ENCODE results near the gene MFSD6L.
"Not testable (repeated sequence)": the region's sequence is repeated elsewhere in the genome, so short reads cannot be mapped to it uniquely, and the experiment has no call there.

Gene MFSD6L

GRCh38 chr17:8818047-8818446 lies 18.9 kb upstream of the MFSD6L start:
- Histone ChIP-seq H3K9me3 (ENCODE audit: insufficient read depth, low read depth, low read length) (peaks cover 6% of the 10 kb centered on the region), H3K79me2 (ENCODE audit: control insufficient read depth, insufficient read depth, low read length, poor library complexity) (no peaks in the 10 kb centered on the region), H3K9ac (ENCODE audit: low read length) (no peak overlapping the region), H2BK5ac (ENCODE audit: low read depth, low read length, poor library complexity) (no peak overlapping the region), H3K4me1 (ENCODE audit: control insufficient read depth in 1 of 2, insufficient read depth in 2 of 2, low read length in 2 of 2) (no peaks in the 10 kb centered on the region), H4K8ac (ENCODE audit: low read depth, low read length) (no peak overlapping the region), H3K4me2 (ENCODE audit: low read length) (no peak overlapping the region), H3K18ac (ENCODE audit: low read length) (no peak overlapping the region), H3K27me3 (ENCODE audit: insufficient read depth, low read length) (no peaks in the 10 kb centered on the region), H4K12ac (ENCODE audit: low read depth, low read length) (no peak overlapping the region), H2BK120ac (ENCODE audit: insufficient read depth, low read length, poor library complexity) (no peak overlapping the region), H3K14ac (ENCODE audit: low read length) (no peak overlapping the region), H3K4me3 (ENCODE audit: low read depth, low read length) (no peak overlapping the region), H3K36me3 (ENCODE audit: control insufficient read depth in 1 of 2, insufficient read depth in 2 of 2, low read length in 2 of 2) (no peaks in the 10 kb centered on the region), H4K91ac (ENCODE audit: low read depth, low read length) (no peak overlapping the region), H3K79me1 (ENCODE audit: low read length) (no peaks in the 10 kb centered on the region), H3K27ac (ENCODE audit: low read depth, low read length) (no peak overlapping the region), H2AK5ac (ENCODE audit: low read length) (no peak overlapping the region), H2AFZ (ENCODE audit: insufficient read depth, low read length, poor library complexity) (no peak overlapping the region), H3K4ac (ENCODE audit: low read depth, low read length) (no peak overlapping the region), H2BK12ac (ENCODE audit: low read length) (no peak overlapping the region), H3K23ac (ENCODE audit: low read length) (no peak overlapping the region)
- no CpG with 5 or more reads among the region's 8 CpGs for WGBS (ENCODE audit: extremely low coverage, insufficient coverage, insufficient read length)
- no peak for DNase-seq

- Histone ChIP-seq H3K9ac (ENCODE audit: low read length) (no peak overlapping the region), H3K27ac (ENCODE audit: low read depth, low read length) (no peak overlapping the region), H3K4ac (ENCODE audit: low read depth, low read length) (no peak overlapping the region), H2AFZ (ENCODE audit: insufficient read depth, low read length, poor library complexity) (no peak overlapping the region), H3K36me3 (ENCODE audit: control insufficient read depth in 1 of 2, insufficient read depth in 2 of 2, low read length in 2 of 2) (no peaks in the 10 kb centered on the region), H3K4me1 (ENCODE audit: control insufficient read depth in 1 of 2, insufficient read depth in 2 of 2, low read length in 2 of 2) (no peaks in the 10 kb centered on the region), H2AK5ac (ENCODE audit: low read length) (no peak overlapping the region), H2BK5ac (ENCODE audit: low read depth, low read length, poor library complexity) (no peak overlapping the region), H3K4me2 (ENCODE audit: low read length) (no peak overlapping the region), H4K12ac (ENCODE audit: low read depth, low read length) (no peak overlapping the region), H3K9me3 (ENCODE audit: insufficient read depth, low read depth, low read length) (peaks cover 2% of the 10 kb centered on the region), H3K79me2 (ENCODE audit: control insufficient read depth, insufficient read depth, low read length, poor library complexity) (no peaks in the 10 kb centered on the region), H4K91ac (ENCODE audit: low read depth, low read length) (no peak overlapping the region), H2BK12ac (ENCODE audit: low read length) (no peak overlapping the region), H3K18ac (ENCODE audit: low read length) (no peak overlapping the region), H3K4me3 (ENCODE audit: low read depth, low read length) (no peak overlapping the region), H3K23ac (ENCODE audit: low read length) (no peak overlapping the region), H3K27me3 (ENCODE audit: insufficient read depth, low read length) (no peaks in the 10 kb centered on the region), H4K8ac (ENCODE audit: low read depth, low read length) (no peak overlapping the region), H3K79me1 (ENCODE audit: low read length) (no peaks in the 10 kb centered on the region), H2BK120ac (ENCODE audit: insufficient read depth, low read length, poor library complexity) (no peak overlapping the region), H3K14ac (ENCODE audit: low read length) (no peak overlapping the region)
- no CpG with 5 or more reads among the region's 4 CpGs for WGBS (ENCODE audit: extremely low coverage, insufficient coverage, insufficient read length)
- DNase-seq, result peak in 1 of 2 donors; percentile 7
Measured at GRCh38 chr17:8806926-8807550, 7.9 kb upstream of the MFSD6L start.

- H4K12ac ChIP-seq (ENCODE audit: low read depth, low read length), result no peak overlapping the region
Measured at GRCh38 chr17:8806253-8806925, 7.2 kb upstream of the MFSD6L start.

GRCh38 chr17:8805396-8805795 lies 6.2 kb upstream of the MFSD6L start:
- not testable (repeated sequence) for H3K36me3 ChIP-seq (ENCODE audit: control insufficient read depth in 1 of 2, insufficient read depth in 2 of 2, low read length in 2 of 2); H4K12ac ChIP-seq (ENCODE audit: low read depth, low read length); H3K79me1 ChIP-seq (ENCODE audit: low read length); H3K9ac ChIP-seq (ENCODE audit: low read length); H2AFZ ChIP-seq (ENCODE audit: insufficient read depth, low read length, poor library complexity); H2BK120ac ChIP-seq (ENCODE audit: insufficient read depth, low read length, poor library complexity); H3K4me3 ChIP-seq (ENCODE audit: low read depth, low read length); H3K9me3 ChIP-seq (ENCODE audit: insufficient read depth, low read depth, low read length); H3K4me1 ChIP-seq (ENCODE audit: control insufficient read depth in 1 of 2, insufficient read depth in 2 of 2, low read length in 2 of 2); H3K4me2 ChIP-seq (ENCODE audit: low read length); H3K23ac ChIP-seq (ENCODE audit: low read length); DNase-seq; H3K27me3 ChIP-seq (ENCODE audit: insufficient read depth, low read length); H3K14ac ChIP-seq (ENCODE audit: low read length); H2BK5ac ChIP-seq (ENCODE audit: low read depth, low read length, poor library complexity); H4K91ac ChIP-seq (ENCODE audit: low read depth, low read length); H4K8ac ChIP-seq (ENCODE audit: low read depth, low read length); H3K18ac ChIP-seq (ENCODE audit: low read length); H2BK12ac ChIP-seq (ENCODE audit: low read length); H2AK5ac ChIP-seq (ENCODE audit: low read length); H3K79me2 ChIP-seq (ENCODE audit: control insufficient read depth, insufficient read depth, low read length, poor library complexity); H3K27ac ChIP-seq (ENCODE audit: low read depth, low read length); H3K4ac ChIP-seq (ENCODE audit: low read depth, low read length)
- WGBS (ENCODE audit: extremely low coverage, insufficient coverage, insufficient read length), result no CpG with 5 or more reads among the region's 10 CpGs

More at GRCh38 chr17:8806253-8806925, 7.2 kb upstream of the MFSD6L start:
- no peaks in the 10 kb centered on the region for H3K27me3 ChIP-seq (ENCODE audit: insufficient read depth, low read length)
- no peak overlapping the region for H2BK5ac ChIP-seq (ENCODE audit: low read depth, low read length, poor library complexity)
- no peak overlapping the region for H3K23ac ChIP-seq (ENCODE audit: low read length)
- H3K27ac ChIP-seq (ENCODE audit: low read depth, low read length), result no peak overlapping the region
- no peak for DNase-seq
- no peaks in the 10 kb centered on the region for H3K4me1 ChIP-seq (ENCODE audit: control insufficient read depth in 1 of 2, insufficient read depth in 2 of 2, low read length in 2 of 2)
- H2BK120ac ChIP-seq (ENCODE audit: insufficient read depth, low read length, poor library complexity), result no peak overlapping the region
- H2AFZ ChIP-seq (ENCODE audit: insufficient read depth, low read length, poor library complexity), result no peak overlapping the region
- no peak overlapping the region for H3K14ac ChIP-seq (ENCODE audit: low read length)
- H2AK5ac ChIP-seq (ENCODE audit: low read length), result no peak overlapping the region
- H3K4me2 ChIP-seq (ENCODE audit: low read length), result no peak overlapping the region
- no peaks in the 10 kb centered on the region for H3K79me2 ChIP-seq (ENCODE audit: control insufficient read depth, insufficient read depth, low read length, poor library complexity)
- H2BK12ac ChIP-seq (ENCODE audit: low read length), result no peak overlapping the region
- no peak overlapping the region for H3K9ac ChIP-seq (ENCODE audit: low read length)
- H3K4ac ChIP-seq (ENCODE audit: low read depth, low read length), result no peak overlapping the region
- WGBS (ENCODE audit: extremely low coverage, insufficient coverage, insufficient read length), result no CpG with 5 or more reads among the region's 3 CpGs
- peaks cover 2% of the 10 kb centered on the region for H3K9me3 ChIP-seq (ENCODE audit: insufficient read depth, low read depth, low read length)
- no peak overlapping the region for H3K18ac ChIP-seq (ENCODE audit: low read length)
- no peaks in the 10 kb centered on the region for H3K36me3 ChIP-seq (ENCODE audit: control insufficient read depth in 1 of 2, insufficient read depth in 2 of 2, low read length in 2 of 2)
- no peak overlapping the region for H4K91ac ChIP-seq (ENCODE audit: low read depth, low read length)
- H3K79me1 ChIP-seq (ENCODE audit: low read length), result no peaks in the 10 kb centered on the region
- no peak overlapping the region for H3K4me3 ChIP-seq (ENCODE audit: low read depth, low read length)
- no peak overlapping the region for H4K8ac ChIP-seq (ENCODE audit: low read depth, low read length)
